SK-N-SH (cell line): Measurements from ENCODE around the gene SCGN. TPM values are rescaled to one million over a fixed set of nuclear protein-coding genes. Genes with fewer than 3 reads are reported as not detected.

Experiments used
- CTCF ChIA-PET: fragments of 300-600, 350-600 bp; formaldehyde crosslinking; extraction: SDS; loops from one replicate; lab custom pipeline; 2021; lab: Yijun Ruan, JAX
- POLR2A ChIA-PET: fragments of 350-600 bp; sonication (Branson Sonifier 250); formaldehyde crosslinking; extraction: SDS; loops from one replicate; lab custom pipeline; 2020; ENCODE audit warnings: antibody characterized with exemption, inconsistent platforms; lab: Yijun Ruan, JAX
- DNase-seq: peaks from one replicate; pipeline ENCODE4 v3.0.0; 2012
- H2AFZ ChIP-seq: fragments of 200-600 bp; sonication (generic); 2 replicates; pipeline ENCODE4 v1.8.1; 2016; ENCODE audit warnings: antibody characterized with exemption, mild to moderate bottlenecking, low read depth
- H3F3A ChIP-seq: fragments of 200-600 bp; sonication (generic); replicated peaks from 2 replicates; pipeline ENCODE3; 2016; ENCODE audit warnings: antibody characterized with exemption, mild to moderate bottlenecking; ENCODE audit not compliant: insufficient read depth
- H3K27ac ChIP-seq, 2 experiments: fragments of 200-500 bp in 1 of 2; fragments of 200-600 bp in 1 of 2; sonication (Bioruptor generic) in 1 of 2; sonication (generic), shearing (Covaris generic) in 1 of 2; 2 replicates each; pipeline versions ENCODE4 v1.5.1 to v1.6.1; 2014 to 2016; ENCODE audit warnings: low read depth in 2 of 2, inconsistent platforms in 1 of 2, low read length in 1 of 2, mild to moderate bottlenecking in 1 of 2, mixed read lengths in 1 of 2
- H3K27me3 ChIP-seq: fragments of 200-600 bp; sonication (generic), shearing (Covaris generic); 2 replicates; pipeline ENCODE4 v1.6.1; 2016; ENCODE audit warnings: mixed run types; ENCODE audit not compliant: insufficient read depth
- H3K36me3 ChIP-seq, 2 experiments: fragments of 200-500 bp in 1 of 2; fragments of 200-600 bp in 1 of 2; sonication (Bioruptor generic) in 1 of 2; sonication (generic) in 1 of 2; replicated peaks in 1 of 2; 2 replicates each; pipeline versions ENCODE3 to v1.5.1; 2014 to 2016; ENCODE audit warnings: low read length in 1 of 2, mild to moderate bottlenecking in 1 of 2; ENCODE audit not compliant: insufficient read depth in 2 of 2, control insufficient read depth in 1 of 2
- H3K4me1 ChIP-seq, 2 experiments: fragments of 200-500 bp in 1 of 2; fragments of 200-600 bp in 1 of 2; sonication (Bioruptor generic) in 1 of 2; sonication (generic), shearing (Covaris generic) in 1 of 2; 2 replicates each; pipeline versions ENCODE4 v1.5.1 to v1.6.1; 2014 to 2016; ENCODE audit warnings: low read depth in 1 of 2, low read length in 1 of 2, mixed run types in 1 of 2; ENCODE audit not compliant: insufficient read depth in 2 of 2, control insufficient read depth in 1 of 2
- H3K4me2 ChIP-seq: fragments of 200-600 bp; sonication (generic), shearing (Covaris generic); 2 replicates; pipeline ENCODE4 v1.6.1; 2017; ENCODE audit warnings: mixed run types
- H3K4me3 ChIP-seq, 2 experiments: fragments of 200-500 bp in 1 of 2; fragments of 200-600 bp in 1 of 2; sonication (Bioruptor generic) in 1 of 2; sonication (generic), shearing (Covaris generic) in 1 of 2; 2 replicates each; pipeline versions ENCODE4 v1.5.1 to v1.8.1; 2014 to 2016; ENCODE audit warnings: low read depth in 2 of 2, inconsistent platforms in 1 of 2, low read length in 1 of 2, mild to moderate bottlenecking in 1 of 2, mixed read lengths in 1 of 2, moderate library complexity in 1 of 2
- H3K79me2 ChIP-seq: fragments of 200-600 bp; sonication (generic); 2 replicates; pipeline ENCODE4 v1.8.1; 2017; ENCODE audit warnings: mild to moderate bottlenecking; ENCODE audit not compliant: insufficient read depth
- H3K9ac ChIP-seq: fragments of 200-600 bp; sonication (generic); 2 replicates; pipeline ENCODE4 v1.6.1; 2017; ENCODE audit warnings: mixed run types
- H3K9me2 ChIP-seq: fragments of 200-600 bp; sonication (generic); 2 replicates; pipeline ENCODE4 v1.6.1; 2017; ENCODE audit warnings: mixed run types
- H3K9me3 ChIP-seq: fragments of 200-600 bp; sonication (generic); 2 replicates; pipeline ENCODE4 v1.6.1; 2017; ENCODE audit warnings: mixed run types, mild to moderate bottlenecking, moderate library complexity
- H4K20me1 ChIP-seq: fragments of 200-600 bp; sonication (generic); 2 replicates; pipeline ENCODE4 v1.6.1; 2017; ENCODE audit warnings: mild to moderate bottlenecking, mixed run types; ENCODE audit not compliant: insufficient read depth
- ELF1 ChIP-seq: IDR thresholded peaks from 2 replicates; pipeline ENCODE4 v1.4.0; 2012
- EP300 ChIP-seq, 2 experiments: IDR thresholded peaks; 2 replicates each; pipeline versions ENCODE4 v1.4.0 to v1.6.1; 2012; ENCODE audit warnings: borderline replicate concordance in 1 of 2, low read depth in 1 of 2, low read length in 1 of 2
- EZH2phosphoT487 ChIP-seq: fragments of 200-600 bp; sonication (generic); IDR thresholded peaks from 2 replicates; pipeline ENCODE4 v1.6.1; 2017; ENCODE audit warnings: low read depth, mixed run types, mild to moderate bottlenecking, antibody characterized with exemption, moderate library complexity, borderline replicate concordance
- FOSL2 ChIP-seq: IDR thresholded peaks from 2 replicates; pipeline ENCODE4 v1.4.0; 2012; ENCODE audit warnings: low read depth, mild to moderate bottlenecking, moderate library complexity, borderline replicate concordance
- FOXJ3 ChIP-seq: sonication (generic); formaldehyde crosslinking; IDR thresholded peaks from 2 replicates; pipeline ENCODE4 v1.5.1; 2020; ENCODE audit warnings: mild to moderate bottlenecking, missing genetic modification reagents
- FOXM1 ChIP-seq: IDR thresholded peaks from 2 replicates; pipeline ENCODE4 v1.4.0; 2012; ENCODE audit warnings: low read depth, mild to moderate bottlenecking
- GABPA ChIP-seq: IDR thresholded peaks from 2 replicates; pipeline ENCODE4 v1.4.0; 2012; ENCODE audit warnings: low read depth, mild to moderate bottlenecking
- MXI1 ChIP-seq: IDR thresholded peaks from 2 replicates; pipeline ENCODE4 v1.6.1; 2012; ENCODE audit warnings: mild to moderate bottlenecking, low read depth, low read length, improper control_type of control experiment
- NRF1 ChIP-seq: IDR thresholded peaks from 2 replicates; pipeline ENCODE4 v1.6.1; 2012; ENCODE audit warnings: low read depth, mild to moderate bottlenecking, low read length
- POLR2AphosphoS5 ChIP-seq: IDR thresholded peaks from 2 replicates; pipeline ENCODE4 v1.6.1; 2012; ENCODE audit warnings: low read depth, low read length
- RCOR1 ChIP-seq: fragments of 150-350 bp; IDR thresholded peaks from 2 replicates; pipeline ENCODE4 v1.6.1; 2017; ENCODE audit warnings: antibody characterized with exemption, low read length
- RFX5 ChIP-seq: IDR thresholded peaks from 2 replicates; pipeline ENCODE4 v1.6.1; 2012; ENCODE audit warnings: mild to moderate bottlenecking, improper control_type of control experiment, low read length
- RXRA ChIP-seq: IDR thresholded peaks from 2 replicates; pipeline ENCODE4 v1.4.0; 2012; ENCODE audit warnings: low read depth, mild to moderate bottlenecking, borderline replicate concordance
- SIN3A ChIP-seq: IDR thresholded peaks from 2 replicates; pipeline ENCODE4 v1.6.1; 2012; ENCODE audit warnings: low read depth, mild to moderate bottlenecking, low read length, moderate library complexity, borderline replicate concordance
- TAF1 ChIP-seq: IDR thresholded peaks from 2 replicates; pipeline ENCODE4 v1.6.1; 2012; ENCODE audit warnings: low read depth, mild to moderate bottlenecking, low read length, moderate library complexity, borderline replicate concordance
- TEAD4 ChIP-seq: IDR thresholded peaks from 2 replicates; pipeline ENCODE4 v1.4.0; 2012; ENCODE audit warnings: mild to moderate bottlenecking, borderline replicate concordance; ENCODE audit not compliant: insufficient read depth
- USF2 ChIP-seq: fragments of 150-350 bp; IDR thresholded peaks from 2 replicates; pipeline ENCODE4 v1.6.1; 2017; ENCODE audit warnings: antibody characterized with exemption, low read length, low read depth, borderline replicate concordance
- WGBS: methylation state at CpG from one replicate; pipeline ENCODE4 v1.1.6; 2017; ENCODE audit warnings: low lambda C conversion rate; 5-methylcytosine and 5-hydroxymethylcytosine counted together
- polyA plus RNA-seq, 3 experiments: library from polyadenylated mRNA; depleted of rRNA; stranded (reverse); fragments of >200 nt; gene quantifications; 2 replicates each; pipeline ENCODE4 v1.2.3, GENCODE V29; 2012
- TF ChIP-seq, protein P1 (sequence below): fragments of 200-600 bp; sonication (generic); IDR thresholded peaks from 2 replicates; pipeline ENCODE4 v1.6.1; 2017; ENCODE audit warnings: antibody characterized with exemption, mild to moderate bottlenecking, moderate library complexity
- TF ChIP-seq, protein P2 (sequence below): IDR thresholded peaks from 2 replicates; pipeline ENCODE4 v1.4.0; 2012; ENCODE audit warnings: low read depth, borderline replicate concordance

Gene SCGN
- polyA plus RNA-seq, 1 of the 3 experiments (the other 2 are of a cell fraction): not detected

GRCh38 chr6:25655723-25656122, 3.7 kb downstream of the SCGN start:
- no peak overlapping the region for H3K4me2 ChIP-seq
- no peaks in the 10 kb centered on the region for H3F3A ChIP-seq
- ChIA-PET CTCF (interaction anchor here (1.1 to 1.4 kb wide), 4 partner anchors 8 to 390 kb away, joined by 3 to 4 read pairs (median 3); no protein-coding TSS in a partner anchor), POLR2A (no interaction called here)
- no peak overlapping the region for H3K9ac ChIP-seq
- H3K27me3 ChIP-seq: no peaks in the 10 kb centered on the region
- 0% methylated on average over 1 of the region's 1 CpG for WGBS
- no peaks in the 10 kb centered on the region for H3K79me2 ChIP-seq
- H2AFZ ChIP-seq: no peak overlapping the region
- H3K9me2 ChIP-seq: no peaks in the 10 kb centered on the region
- H3K36me3 ChIP-seq: no peaks in the 10 kb centered on the region
- H3K4me3 ChIP-seq: no peak overlapping the region
- H4K20me1 ChIP-seq: no peaks in the 10 kb centered on the region
- peaks cover 0 to 5% of the 10 kb centered on the region in 2 experiments; a peak in 2 of 4 replicates for H3K4me1 ChIP-seq
- no peaks in the 10 kb centered on the region for H3K9me3 ChIP-seq
- TF ChIP-seq ELF1 (no peak), TEAD4 (no peak), GABPA (no peak), RCOR1 (no peak), SIN3A (no peak), RFX5 (no peak), TAF1 (no peak), EP300 (IDR thresholded peaks at IDR 0.05; ENCODE audit: borderline replicate concordance in 1 of 2, low read depth in 1 of 2, low read length in 1 of 2) (no peak), FOXM1 (no peak), FOSL2 (no peak), POLR2AphosphoS5 (no peak), MXI1 (no peak), USF2 (no peak), RXRA (no peak), FOXJ3 (CRISPR knock-in tag) (no peak), EZH2phosphoT487 (no peak), NRF1 (no peak)
- TF ChIP-seq, protein P1, sequence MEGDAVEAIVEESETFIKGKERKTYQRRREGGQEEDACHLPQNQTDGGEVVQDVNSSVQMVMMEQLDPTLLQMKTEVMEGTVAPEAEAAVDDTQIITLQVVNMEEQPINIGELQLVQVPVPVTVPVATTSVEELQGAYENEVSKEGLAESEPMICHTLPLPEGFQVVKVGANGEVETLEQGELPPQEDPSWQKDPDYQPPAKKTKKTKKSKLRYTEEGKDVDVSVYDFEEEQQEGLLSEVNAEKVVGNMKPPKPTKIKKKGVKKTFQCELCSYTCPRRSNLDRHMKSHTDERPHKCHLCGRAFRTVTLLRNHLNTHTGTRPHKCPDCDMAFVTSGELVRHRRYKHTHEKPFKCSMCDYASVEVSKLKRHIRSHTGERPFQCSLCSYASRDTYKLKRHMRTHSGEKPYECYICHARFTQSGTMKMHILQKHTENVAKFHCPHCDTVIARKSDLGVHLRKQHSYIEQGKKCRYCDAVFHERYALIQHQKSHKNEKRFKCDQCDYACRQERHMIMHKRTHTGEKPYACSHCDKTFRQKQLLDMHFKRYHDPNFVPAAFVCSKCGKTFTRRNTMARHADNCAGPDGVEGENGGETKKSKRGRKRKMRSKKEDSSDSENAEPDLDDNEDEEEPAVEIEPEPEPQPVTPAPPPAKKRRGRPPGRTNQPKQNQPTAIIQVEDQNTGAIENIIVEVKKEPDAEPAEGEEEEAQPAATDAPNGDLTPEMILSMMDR: no peak
- TF ChIP-seq, protein P2, sequence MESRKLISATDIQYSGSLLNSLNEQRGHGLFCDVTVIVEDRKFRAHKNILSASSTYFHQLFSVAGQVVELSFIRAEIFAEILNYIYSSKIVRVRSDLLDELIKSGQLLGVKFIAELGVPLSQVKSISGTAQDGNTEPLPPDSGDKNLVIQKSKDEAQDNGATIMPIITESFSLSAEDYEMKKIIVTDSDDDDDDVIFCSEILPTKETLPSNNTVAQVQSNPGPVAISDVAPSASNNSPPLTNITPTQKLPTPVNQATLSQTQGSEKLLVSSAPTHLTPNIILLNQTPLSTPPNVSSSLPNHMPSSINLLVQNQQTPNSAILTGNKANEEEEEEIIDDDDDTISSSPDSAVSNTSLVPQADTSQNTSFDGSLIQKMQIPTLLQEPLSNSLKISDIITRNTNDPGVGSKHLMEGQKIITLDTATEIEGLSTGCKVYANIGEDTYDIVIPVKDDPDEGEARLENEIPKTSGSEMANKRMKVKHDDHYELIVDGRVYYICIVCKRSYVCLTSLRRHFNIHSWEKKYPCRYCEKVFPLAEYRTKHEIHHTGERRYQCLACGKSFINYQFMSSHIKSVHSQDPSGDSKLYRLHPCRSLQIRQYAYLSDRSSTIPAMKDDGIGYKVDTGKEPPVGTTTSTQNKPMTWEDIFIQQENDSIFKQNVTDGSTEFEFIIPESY: no peak
- H3K27ac ChIP-seq: no peak overlapping the region
- DNase-seq: no peak
